Testis (tissue), 3 donors: ENCODE results near the gene DNAJC19. TPM values are rescaled to one million over a fixed set of nuclear protein-coding genes. Genes with fewer than 3 reads are reported as not detected.
"Not testable (repeated sequence)": the region's sequence is repeated elsewhere in the genome, so short reads cannot be mapped to it uniquely, and the experiment has no call there.

Experiments used
- DNase-seq: peaks from one replicate; pipeline ENCODE4 v3.0.0-alpha.2; 2019
- H3K27ac ChIP-seq, 2 donors: fragments of 200-600 bp; sonication (generic); one replicate each; pipeline ENCODE4 v1.5.1; 2019
- H3K27me3 ChIP-seq: fragments of 200-600 bp; sonication (generic); one replicate; pipeline ENCODE4 v1.5.1; 2019
- H3K36me3 ChIP-seq: fragments of 200-600 bp; sonication (generic); one replicate; pipeline ENCODE4 v1.5.1; 2017; ENCODE audit warnings: low read depth; ENCODE audit errors: missing control alignments
- H3K4me1 ChIP-seq: fragments of 200-600 bp; sonication (generic); one replicate; pipeline ENCODE4 v1.5.1; 2019
- H3K4me3 ChIP-seq, 2 donors: fragments of 200-600 bp; sonication (generic); one replicate each; pipeline ENCODE4 v1.5.1; 2017 to 2019
- H3K9me3 ChIP-seq: fragments of 200-600 bp; sonication (generic); one replicate; pipeline ENCODE4 v1.5.1; 2017
- POLR2A ChIP-seq: fragments of 450-650 bp; IDR thresholded peaks from one replicate; pipeline ENCODE4 v1.6.1; 2017; ENCODE audit warnings: antibody characterized with exemption, mild to moderate bottlenecking, moderate library complexity
- WGBS, 2 donors: methylation state at CpG; one replicate each; pipeline ENCODE4 v1.1.5; 2018; 5-methylcytosine and 5-hydroxymethylcytosine counted together
- intact Hi-C: fragments of 100-400 bp; cut with DNase I; formaldehyde crosslinking; loops from one replicate; pipeline ENCODE4 v1.15.1; 2023; ENCODE audit warnings: low total_unique reads
- polyA plus RNA-seq: library from polyadenylated mRNA; stranded (reverse); fragments of 350-450 nt; fragmentation: Illumina TruSeq; extraction: RNeasy Lipid Tissue Mini Kit (QIAGEN cat#74804); gene quantifications from one replicate; pipeline ENCODE4 v1.2.3, GENCODE V29; 2014; ENCODE audit warnings: low read depth, low replicate concordance; ENCODE audit not compliant: insufficient read depth
- total RNA-seq, 2 donors: library from RNA; depleted of rRNA; stranded (reverse); fragments of >200 nt; gene quantifications; one replicate each; pipeline ENCODE4 v1.2.3, GENCODE V29; 2016
- TF ChIP-seq, protein P1 (sequence below), 3 experiments: fragments of 450-650 bp in 2 of 3; fragments of 200-600 bp in 1 of 3; sonication (generic) in 1 of 3; IDR thresholded peaks; one replicate each; pipeline ENCODE4 v1.5.1; 2016 to 2019; ENCODE audit warnings: antibody characterized with exemption in 3 of 3, mild to moderate bottlenecking in 2 of 3, moderate library complexity in 1 of 3

The DNAJC19 gene
- total and polyA plus RNA-seq, 3 donors from 2014 or later = 28.1 to 32.1 (median 28.3) TPM

DNA sequence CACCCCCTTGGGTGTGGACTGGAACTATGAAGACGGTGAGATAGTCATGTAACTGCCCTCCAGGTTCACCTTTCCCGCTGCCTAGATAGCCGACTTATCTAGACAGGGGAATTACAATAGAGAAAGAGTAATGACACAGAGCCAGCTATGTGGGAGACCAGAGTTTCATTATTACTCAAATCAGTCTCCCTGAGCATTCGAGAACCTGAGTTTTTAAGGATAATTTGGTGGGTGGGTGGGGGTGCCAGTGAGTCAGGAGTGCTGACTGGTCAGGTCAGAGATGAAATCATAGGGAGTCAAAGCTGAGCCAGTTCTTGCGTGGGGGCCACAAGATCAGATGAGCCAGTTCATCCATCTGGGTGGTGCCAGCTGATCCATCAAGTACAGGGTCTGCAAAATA lies 19.7 kb upstream of the DNAJC19 start:
- Histone ChIP-seq H3K27me3 (no peaks in the 10 kb centered on the region), H3K9me3 (no peaks in the 10 kb centered on the region), H3K36me3 (no peaks in the 10 kb centered on the region), H3K4me3 (no peak overlapping the region), H3K27ac (no peak overlapping the region), H3K4me1 (no peaks in the 10 kb centered on the region)
- no peak for DNase-seq
- 72 to 88% methylated on average over 5 of the region's 5 CpGs for WGBS, 2 donors
- TF ChIP-seq, protein P1, sequence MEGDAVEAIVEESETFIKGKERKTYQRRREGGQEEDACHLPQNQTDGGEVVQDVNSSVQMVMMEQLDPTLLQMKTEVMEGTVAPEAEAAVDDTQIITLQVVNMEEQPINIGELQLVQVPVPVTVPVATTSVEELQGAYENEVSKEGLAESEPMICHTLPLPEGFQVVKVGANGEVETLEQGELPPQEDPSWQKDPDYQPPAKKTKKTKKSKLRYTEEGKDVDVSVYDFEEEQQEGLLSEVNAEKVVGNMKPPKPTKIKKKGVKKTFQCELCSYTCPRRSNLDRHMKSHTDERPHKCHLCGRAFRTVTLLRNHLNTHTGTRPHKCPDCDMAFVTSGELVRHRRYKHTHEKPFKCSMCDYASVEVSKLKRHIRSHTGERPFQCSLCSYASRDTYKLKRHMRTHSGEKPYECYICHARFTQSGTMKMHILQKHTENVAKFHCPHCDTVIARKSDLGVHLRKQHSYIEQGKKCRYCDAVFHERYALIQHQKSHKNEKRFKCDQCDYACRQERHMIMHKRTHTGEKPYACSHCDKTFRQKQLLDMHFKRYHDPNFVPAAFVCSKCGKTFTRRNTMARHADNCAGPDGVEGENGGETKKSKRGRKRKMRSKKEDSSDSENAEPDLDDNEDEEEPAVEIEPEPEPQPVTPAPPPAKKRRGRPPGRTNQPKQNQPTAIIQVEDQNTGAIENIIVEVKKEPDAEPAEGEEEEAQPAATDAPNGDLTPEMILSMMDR (IDR thresholded peaks at IDR 0.05) = no peak
- TF ChIP-seq POLR2A = no peak
- intact Hi-C loops = no loop called here

DNA sequence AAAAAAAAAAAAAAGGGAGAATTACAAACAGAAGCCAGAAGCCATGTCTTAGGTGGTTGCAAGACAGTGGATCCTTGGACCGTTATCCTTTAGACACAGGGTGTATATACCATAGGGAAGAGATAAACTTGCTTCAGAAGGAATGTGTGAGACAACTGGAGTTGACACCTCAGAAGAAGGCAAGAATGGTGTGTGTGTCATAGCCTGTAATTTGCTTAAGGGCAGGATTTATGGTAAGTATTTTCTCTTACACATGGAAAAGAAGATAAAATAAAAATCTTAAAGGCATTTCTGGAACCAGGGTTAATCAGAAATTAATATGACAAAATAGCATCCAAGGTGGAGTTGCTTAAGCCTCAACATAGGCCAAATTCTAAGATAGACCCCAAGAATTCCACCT lies 19.3 kb upstream of the DNAJC19 start:
- TF ChIP-seq POLR2A = no peak
- TF ChIP-seq, protein P1 (IDR thresholded peaks at IDR 0.05) = no peak
- H3K36me3 ChIP-seq = no peaks in the 10 kb centered on the region
- no peak overlapping the region for H3K4me3 ChIP-seq
- DNase-seq = no peak
- no peaks in the 10 kb centered on the region for H3K9me3 ChIP-seq
- intact Hi-C loops = no loop called here
- no peak overlapping the region for H3K27ac ChIP-seq
- H3K27me3 ChIP-seq = no peaks in the 10 kb centered on the region
- no peaks in the 10 kb centered on the region for H3K4me1 ChIP-seq
- 75 to 88% methylated on average over 1 of the region's 1 CpG for WGBS, 2 donors

DNA sequence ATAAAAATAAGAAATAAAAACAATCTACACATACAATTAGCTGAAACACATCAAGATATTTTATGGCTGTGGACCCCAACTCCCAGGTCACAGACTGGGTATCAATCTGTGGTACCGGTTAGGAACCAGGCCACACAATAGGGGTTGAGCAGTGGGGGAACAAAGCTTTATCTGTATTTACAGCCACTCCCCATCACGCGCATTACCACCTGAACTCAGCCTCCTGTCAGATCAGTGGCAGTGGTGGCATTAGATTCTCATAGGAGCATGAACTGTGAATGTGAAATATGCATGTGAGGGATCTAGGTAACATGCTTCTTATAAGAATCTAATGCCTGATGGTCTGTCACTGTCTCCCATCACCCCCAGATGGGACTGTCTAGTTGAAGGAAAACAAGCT lies 17.7 kb upstream of the DNAJC19 start:
- H3K27me3 ChIP-seq = no peaks in the 10 kb centered on the region
- intact Hi-C loops = no loop called here
- H3K4me3 ChIP-seq = no peak overlapping the region
- no peaks in the 10 kb centered on the region for H3K4me1 ChIP-seq
- DNase-seq = no peak
- H3K9me3 ChIP-seq = no peaks in the 10 kb centered on the region
- H3K27ac ChIP-seq = no peak overlapping the region
- TF ChIP-seq POLR2A = no peak
- TF ChIP-seq, protein P1 (IDR thresholded peaks at IDR 0.05) = no peak
- 84 to 93% methylated on average over 3 of the region's 3 CpGs for WGBS, 2 donors
- no peaks in the 10 kb centered on the region for H3K36me3 ChIP-seq

DNA sequence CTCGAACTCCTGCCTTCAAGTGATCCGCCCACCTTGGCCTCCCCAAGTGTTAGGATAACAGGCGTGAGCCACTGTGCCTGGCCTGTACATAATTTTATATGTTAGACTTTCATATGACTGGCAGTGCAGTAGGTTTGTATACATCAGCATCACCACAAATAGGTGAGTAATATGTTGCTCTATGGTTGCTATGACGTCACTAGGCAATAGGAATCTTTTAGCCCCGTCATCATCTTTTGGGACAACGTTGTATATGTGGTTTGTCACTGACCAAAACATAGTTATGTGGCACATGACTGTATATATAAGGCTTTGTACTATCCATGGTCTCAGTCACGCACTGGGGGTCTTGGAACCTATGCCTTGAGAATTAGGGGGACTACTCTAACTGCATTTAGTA lies 17.0 kb upstream of the DNAJC19 start:
- no peaks in the 10 kb centered on the region for H3K4me1 ChIP-seq
- H3K4me3 ChIP-seq = no peak overlapping the region
- no peaks in the 10 kb centered on the region for H3K9me3 ChIP-seq
- no peak for DNase-seq
- H3K36me3 ChIP-seq = no peaks in the 10 kb centered on the region
- intact Hi-C loops = no loop called here
- whole genome bisulfite sequencing, 2 donors = 93 to 94% methylated on average over 7 of the region's 7 CpGs
- no peaks in the 10 kb centered on the region for H3K27me3 ChIP-seq
- no peak overlapping the region for H3K27ac ChIP-seq
- TF ChIP-seq, protein P1 (IDR thresholded peaks at IDR 0.05) = no peak
- TF ChIP-seq POLR2A = no peak

DNA sequence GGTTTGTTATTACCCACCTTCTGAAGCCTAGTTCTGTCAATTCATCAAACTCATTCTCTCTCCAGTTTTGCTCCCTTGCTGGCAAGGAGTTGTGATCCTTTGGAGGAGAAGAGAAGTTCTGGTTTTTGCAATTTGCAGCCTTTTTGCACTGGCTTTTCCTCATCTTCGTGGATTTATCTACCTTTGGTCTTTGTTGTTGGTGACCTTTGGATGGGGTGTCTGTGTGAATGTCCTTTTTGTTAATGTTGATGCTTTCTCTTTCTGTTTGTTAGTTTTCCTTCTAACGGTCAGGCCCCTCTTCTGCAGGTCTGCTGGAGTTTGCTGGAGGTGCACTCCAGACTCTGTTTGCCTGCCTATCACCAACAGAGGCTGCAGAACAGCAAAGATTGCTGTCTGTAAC lies 13.9 kb upstream of the DNAJC19 start:
- not testable (repeated sequence) for H3K36me3 ChIP-seq
- WGBS, 2 donors = 80 to 87% methylated on average over 2 of the region's 2 CpGs

DNA sequence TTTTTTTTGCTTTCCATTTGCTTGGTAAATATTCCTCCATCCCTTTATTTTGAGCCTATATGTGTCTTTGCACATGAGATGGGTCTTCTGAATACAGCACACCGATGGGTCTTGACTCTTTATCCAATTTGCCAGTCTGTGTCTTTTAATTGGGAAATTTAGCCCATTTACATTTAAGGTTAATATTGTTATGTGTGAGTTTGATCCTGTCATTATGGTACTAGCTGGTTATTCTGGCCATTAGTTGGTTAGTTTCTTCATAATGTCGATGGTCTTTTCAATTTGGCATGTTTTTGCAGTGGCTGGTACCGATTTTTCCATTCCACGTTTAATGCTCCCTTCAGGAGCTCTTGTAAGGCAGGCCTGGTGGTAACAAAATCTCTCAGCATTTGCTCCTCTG lies 12.8 kb upstream of the DNAJC19 start:
- 89 to 93% methylated on average over 4 of the region's 4 CpGs for WGBS, 2 donors
- H3K27ac ChIP-seq, DNase-seq, H3K4me1 ChIP-seq, intact Hi-C loops, H3K9me3 ChIP-seq, H3K4me3 ChIP-seq, H3K36me3 ChIP-seq, H3K27me3 ChIP-seq: not testable (repeated sequence)

More for the DNA sequence above, 13.9 kb upstream of the DNAJC19 start:
- H3K4me1 ChIP-seq, intact Hi-C loops, H3K27me3 ChIP-seq, H3K9me3 ChIP-seq, DNase-seq, H3K4me3 ChIP-seq, H3K27ac ChIP-seq: not testable (repeated sequence)
